Vagina (tissue), 2 donors: ENCODE results near the gene SRSF3.

Experiments used
- POLR2A ChIP-seq, 2 donors: fragments of 450-650 bp; IDR thresholded peaks; one replicate each; pipeline ENCODE4 v1.6.1; 2017; ENCODE audit warnings: antibody characterized with exemption in 2 of 2, mild to moderate bottlenecking in 2 of 2, moderate library complexity in 2 of 2
- POLR2AphosphoS5 ChIP-seq, 2 donors: sonication (generic); formaldehyde crosslinking; IDR thresholded peaks; one replicate each; pipeline ENCODE4 v1.9.0; 2017; ENCODE audit warnings: antibody characterized with exemption in 2 of 2, mild to moderate bottlenecking in 2 of 2, low read depth in 1 of 2; ENCODE audit not compliant: insufficient read depth in 1 of 2
- TF ChIP-seq, protein P1 (sequence below), 3 experiments: fragments of 450-650 bp in 2 of 3; fragments of 200-600 bp in 1 of 3; sonication (generic) in 1 of 3; IDR thresholded peaks; one replicate each; pipeline ENCODE4 v1.5.1; 2017 to 2019; ENCODE audit warnings: antibody characterized with exemption in 3 of 3, mild to moderate bottlenecking in 2 of 3, moderate library complexity in 2 of 3

DNA sequence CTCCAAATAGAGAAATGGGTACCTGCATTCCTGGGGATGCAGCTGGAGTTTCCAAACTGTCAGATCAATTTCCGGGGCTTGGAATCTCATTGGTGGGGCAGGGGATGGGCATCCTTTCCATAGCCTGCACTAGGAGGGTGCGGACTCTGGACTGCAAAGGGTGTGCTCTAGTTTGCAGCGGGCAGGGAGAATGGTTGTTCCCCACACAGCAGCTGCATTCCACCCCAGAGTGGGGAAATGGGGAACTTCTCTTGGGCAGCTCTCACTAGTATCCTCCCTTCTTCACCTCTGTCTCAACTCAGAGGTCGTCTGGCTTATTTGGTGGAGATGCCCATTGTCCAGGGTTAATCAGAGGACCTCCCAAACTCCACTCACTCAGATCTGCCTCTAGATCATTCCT lies 49.8 kb downstream of the SRSF3 start:
- TF ChIP-seq POLR2A (IDR thresholded peaks at IDR 0.05) (no peak), POLR2AphosphoS5 (IDR thresholded peaks at IDR 0.05; ENCODE audit: insufficient read depth in 1 of 2, low read depth in 1 of 2) (no peak)
- TF ChIP-seq, protein P1, sequence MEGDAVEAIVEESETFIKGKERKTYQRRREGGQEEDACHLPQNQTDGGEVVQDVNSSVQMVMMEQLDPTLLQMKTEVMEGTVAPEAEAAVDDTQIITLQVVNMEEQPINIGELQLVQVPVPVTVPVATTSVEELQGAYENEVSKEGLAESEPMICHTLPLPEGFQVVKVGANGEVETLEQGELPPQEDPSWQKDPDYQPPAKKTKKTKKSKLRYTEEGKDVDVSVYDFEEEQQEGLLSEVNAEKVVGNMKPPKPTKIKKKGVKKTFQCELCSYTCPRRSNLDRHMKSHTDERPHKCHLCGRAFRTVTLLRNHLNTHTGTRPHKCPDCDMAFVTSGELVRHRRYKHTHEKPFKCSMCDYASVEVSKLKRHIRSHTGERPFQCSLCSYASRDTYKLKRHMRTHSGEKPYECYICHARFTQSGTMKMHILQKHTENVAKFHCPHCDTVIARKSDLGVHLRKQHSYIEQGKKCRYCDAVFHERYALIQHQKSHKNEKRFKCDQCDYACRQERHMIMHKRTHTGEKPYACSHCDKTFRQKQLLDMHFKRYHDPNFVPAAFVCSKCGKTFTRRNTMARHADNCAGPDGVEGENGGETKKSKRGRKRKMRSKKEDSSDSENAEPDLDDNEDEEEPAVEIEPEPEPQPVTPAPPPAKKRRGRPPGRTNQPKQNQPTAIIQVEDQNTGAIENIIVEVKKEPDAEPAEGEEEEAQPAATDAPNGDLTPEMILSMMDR (IDR thresholded peaks at IDR 0.05), result no peak
